SK-N-SH (cell line): ENCODE results near the gene KCNA5. TPM values are rescaled to one million over a fixed set of nuclear protein-coding genes. Genes with fewer than 3 reads are reported as not detected.

ENCODE experiments used
- CTCF ChIA-PET: fragments of 300-600, 350-600 bp; formaldehyde crosslinking; extraction: SDS; loops from one replicate; lab custom pipeline; 2021; lab: Yijun Ruan, JAX
- POLR2A ChIA-PET: fragments of 350-600 bp; sonication (Branson Sonifier 250); formaldehyde crosslinking; extraction: SDS; loops from one replicate; lab custom pipeline; 2020; ENCODE audit warnings: antibody characterized with exemption, inconsistent platforms; lab: Yijun Ruan, JAX
- DNase-seq: peaks from one replicate; pipeline ENCODE4 v3.0.0; 2012
- H2AFZ ChIP-seq: fragments of 200-600 bp; sonication (generic); 2 replicates; pipeline ENCODE4 v1.8.1; 2016; ENCODE audit warnings: antibody characterized with exemption, mild to moderate bottlenecking, low read depth
- H3F3A ChIP-seq: fragments of 200-600 bp; sonication (generic); replicated peaks from 2 replicates; pipeline ENCODE3; 2016; ENCODE audit warnings: antibody characterized with exemption, mild to moderate bottlenecking; ENCODE audit not compliant: insufficient read depth
- H3K27ac ChIP-seq, 2 experiments: fragments of 200-500 bp in 1 of 2; fragments of 200-600 bp in 1 of 2; sonication (Bioruptor generic) in 1 of 2; sonication (generic), shearing (Covaris generic) in 1 of 2; 2 replicates each; pipeline versions ENCODE4 v1.5.1 to v1.6.1; 2014 to 2016; ENCODE audit warnings: low read depth in 2 of 2, inconsistent platforms in 1 of 2, low read length in 1 of 2, mild to moderate bottlenecking in 1 of 2, mixed read lengths in 1 of 2
- H3K27me3 ChIP-seq: fragments of 200-600 bp; sonication (generic), shearing (Covaris generic); 2 replicates; pipeline ENCODE4 v1.6.1; 2016; ENCODE audit warnings: mixed run types; ENCODE audit not compliant: insufficient read depth
- H3K36me3 ChIP-seq, 2 experiments: fragments of 200-500 bp in 1 of 2; fragments of 200-600 bp in 1 of 2; sonication (Bioruptor generic) in 1 of 2; sonication (generic) in 1 of 2; replicated peaks in 1 of 2; 2 replicates each; pipeline versions ENCODE3 to v1.5.1; 2014 to 2016; ENCODE audit warnings: low read length in 1 of 2, mild to moderate bottlenecking in 1 of 2; ENCODE audit not compliant: insufficient read depth in 2 of 2, control insufficient read depth in 1 of 2
- H3K4me1 ChIP-seq, 2 experiments: fragments of 200-500 bp in 1 of 2; fragments of 200-600 bp in 1 of 2; sonication (Bioruptor generic) in 1 of 2; sonication (generic), shearing (Covaris generic) in 1 of 2; 2 replicates each; pipeline versions ENCODE4 v1.5.1 to v1.6.1; 2014 to 2016; ENCODE audit warnings: low read depth in 1 of 2, low read length in 1 of 2, mixed run types in 1 of 2; ENCODE audit not compliant: insufficient read depth in 2 of 2, control insufficient read depth in 1 of 2
- H3K4me2 ChIP-seq: fragments of 200-600 bp; sonication (generic), shearing (Covaris generic); 2 replicates; pipeline ENCODE4 v1.6.1; 2017; ENCODE audit warnings: mixed run types
- H3K4me3 ChIP-seq, 2 experiments: fragments of 200-500 bp in 1 of 2; fragments of 200-600 bp in 1 of 2; sonication (Bioruptor generic) in 1 of 2; sonication (generic), shearing (Covaris generic) in 1 of 2; 2 replicates each; pipeline versions ENCODE4 v1.5.1 to v1.8.1; 2014 to 2016; ENCODE audit warnings: low read depth in 2 of 2, inconsistent platforms in 1 of 2, low read length in 1 of 2, mild to moderate bottlenecking in 1 of 2, mixed read lengths in 1 of 2, moderate library complexity in 1 of 2
- H3K79me2 ChIP-seq: fragments of 200-600 bp; sonication (generic); 2 replicates; pipeline ENCODE4 v1.8.1; 2017; ENCODE audit warnings: mild to moderate bottlenecking; ENCODE audit not compliant: insufficient read depth
- H3K9ac ChIP-seq: fragments of 200-600 bp; sonication (generic); 2 replicates; pipeline ENCODE4 v1.6.1; 2017; ENCODE audit warnings: mixed run types
- H3K9me2 ChIP-seq: fragments of 200-600 bp; sonication (generic); 2 replicates; pipeline ENCODE4 v1.6.1; 2017; ENCODE audit warnings: mixed run types
- H3K9me3 ChIP-seq: fragments of 200-600 bp; sonication (generic); 2 replicates; pipeline ENCODE4 v1.6.1; 2017; ENCODE audit warnings: mixed run types, mild to moderate bottlenecking, moderate library complexity
- H4K20me1 ChIP-seq: fragments of 200-600 bp; sonication (generic); 2 replicates; pipeline ENCODE4 v1.6.1; 2017; ENCODE audit warnings: mild to moderate bottlenecking, mixed run types; ENCODE audit not compliant: insufficient read depth
- CHD2 ChIP-seq: fragments of 150-350 bp; IDR thresholded peaks from 2 replicates; pipeline ENCODE4 v1.6.1; 2018; ENCODE audit warnings: low read length; ENCODE audit not compliant: partially characterized antibody
- CTCF ChIP-seq: fragments of 200-600 bp; sonication (generic); IDR thresholded peaks from 2 replicates; pipeline ENCODE4 v1.6.1; 2017; ENCODE audit warnings: antibody characterized with exemption, mild to moderate bottlenecking, moderate library complexity
- EP300 ChIP-seq, 2 experiments: IDR thresholded peaks; 2 replicates each; pipeline versions ENCODE4 v1.4.0 to v1.6.1; 2012; ENCODE audit warnings: borderline replicate concordance in 1 of 2, low read depth in 1 of 2, low read length in 1 of 2
- FOSL2 ChIP-seq: IDR thresholded peaks from 2 replicates; pipeline ENCODE4 v1.4.0; 2012; ENCODE audit warnings: low read depth, mild to moderate bottlenecking, moderate library complexity, borderline replicate concordance
- FOXM1 ChIP-seq: IDR thresholded peaks from 2 replicates; pipeline ENCODE4 v1.4.0; 2012; ENCODE audit warnings: low read depth, mild to moderate bottlenecking
- JUND ChIP-seq: IDR thresholded peaks from 2 replicates; pipeline ENCODE4 v1.4.0; 2012
- MAX ChIP-seq: IDR thresholded peaks from 2 replicates; pipeline ENCODE4 v1.4.0; 2012; ENCODE audit warnings: low read depth
- MXI1 ChIP-seq: IDR thresholded peaks from 2 replicates; pipeline ENCODE4 v1.6.1; 2012; ENCODE audit warnings: mild to moderate bottlenecking, low read depth, low read length, improper control_type of control experiment
- NFIC ChIP-seq: IDR thresholded peaks from 2 replicates; pipeline ENCODE4 v1.4.0; 2012; ENCODE audit warnings: borderline replicate concordance
- NRF1 ChIP-seq: IDR thresholded peaks from 2 replicates; pipeline ENCODE4 v1.6.1; 2012; ENCODE audit warnings: low read depth, mild to moderate bottlenecking, low read length
- PBX3 ChIP-seq: IDR thresholded peaks from 2 replicates; pipeline ENCODE4; 2012
- POLR2AphosphoS5 ChIP-seq: IDR thresholded peaks from 2 replicates; pipeline ENCODE4 v1.6.1; 2012; ENCODE audit warnings: low read depth, low read length
- RCOR1 ChIP-seq: fragments of 150-350 bp; IDR thresholded peaks from 2 replicates; pipeline ENCODE4 v1.6.1; 2017; ENCODE audit warnings: antibody characterized with exemption, low read length
- REST ChIP-seq: IDR thresholded peaks from 2 replicates; pipeline ENCODE4 v1.6.1; 2012; ENCODE audit warnings: mild to moderate bottlenecking, low read depth, low read length, moderate library complexity
- RXRA ChIP-seq: IDR thresholded peaks from 2 replicates; pipeline ENCODE4 v1.4.0; 2012; ENCODE audit warnings: low read depth, mild to moderate bottlenecking, borderline replicate concordance
- TCF12 ChIP-seq: IDR thresholded peaks from 2 replicates; pipeline ENCODE4 v1.4.0; 2012
- TEAD4 ChIP-seq: IDR thresholded peaks from 2 replicates; pipeline ENCODE4 v1.4.0; 2012; ENCODE audit warnings: mild to moderate bottlenecking, borderline replicate concordance; ENCODE audit not compliant: insufficient read depth
- WGBS: methylation state at CpG from one replicate; pipeline ENCODE4 v1.1.6; 2017; ENCODE audit warnings: low lambda C conversion rate; 5-methylcytosine and 5-hydroxymethylcytosine counted together
- polyA plus RNA-seq, 3 experiments: library from polyadenylated mRNA; depleted of rRNA; stranded (reverse); fragments of >200 nt; gene quantifications; 2 replicates each; pipeline ENCODE4 v1.2.3, GENCODE V29; 2012

Gene KCNA5
- polyA plus RNA-seq, 1 of the 3 experiments (the other 2 are of a cell fraction) = not detected

GRCh38 chr12:5085896-5086295 lies 42.2 kb downstream of the KCNA5 start:
- no peak for DNase-seq
- Histone ChIP-seq H2AFZ (no peak overlapping the region), H3K9me2 (no peaks in the 10 kb centered on the region), H3K79me2 (no peaks in the 10 kb centered on the region), H3K4me2 (peak overlapping the region; percentile 54), H3F3A (peaks cover 23% of the 10 kb centered on the region), H3K36me3 (no peaks in the 10 kb centered on the region), H3K9me3 (no peaks in the 10 kb centered on the region), H3K27ac (peak overlapping the region in 1 of 2 experiments; percentile 46; a peak in 2 of 4 replicates), H4K20me1 (no peaks in the 10 kb centered on the region), H3K4me1 (peaks cover 0 to 25% of the 10 kb centered on the region in 2 experiments; a peak in 3 of 4 replicates), H3K4me3 (no peak overlapping the region), H3K27me3 (peaks cover 12% of the 10 kb centered on the region; the same call in 1 of the 2 replicates), H3K9ac (no peak overlapping the region)
- 0% methylated on average over 3 of the region's 3 CpGs for WGBS
- CTCF ChIA-PET = interaction anchor here (0.9 to 9.1 kb wide), 6 partner anchors 8 to 385 kb away, joined by 3 to 86 read pairs (median 43); no protein-coding TSS in a partner anchor
- TF ChIP-seq MAX = 0 out of 2 replicates have a peak, but pooled peaks have one; percentile 47
- peak; percentile 87 for TF ChIP-seq JUND
- peak; percentile 32; the same call in 1 of the 2 replicates for TF ChIP-seq POLR2AphosphoS5
- peak; percentile 83 for TF ChIP-seq PBX3
- no peak for TF ChIP-seq RCOR1
- TF ChIP-seq FOXM1 = 0 out of 2 replicates have a peak, but pooled peaks have one; percentile 51
- peak; percentile 66; the same call in 1 of the 2 replicates for TF ChIP-seq TEAD4
- peak; percentile 78; the same call in 1 of the 2 replicates for TF ChIP-seq FOSL2
- TF ChIP-seq EP300 (IDR thresholded peaks at IDR 0.05; ENCODE audit: borderline replicate concordance in 1 of 2, low read depth in 1 of 2, low read length in 1 of 2) = peak in 1 of 2 experiments; percentile 80; a peak in 1 of 4 replicates
- TF ChIP-seq RXRA = 0 out of 2 replicates have a peak, but pooled peaks have one; percentile 52
- no peak for TF ChIP-seq NRF1
- TF ChIP-seq CHD2 = no peak
- peak; percentile 85 for TF ChIP-seq TCF12
- peak; percentile 87 for TF ChIP-seq NFIC
- POLR2A ChIA-PET = no interaction called here

- H3K36me3 ChIP-seq = no peaks in the 10 kb centered on the region
- H3K27me3 ChIP-seq = peaks cover under 1% of the 10 kb centered on the region; the same call in 1 of the 2 replicates
- peak overlapping the region in 1 of 2 experiments; percentile 47; a peak in 1 of 4 replicates for H3K27ac ChIP-seq
- TF ChIP-seq FOSL2 = no peak
- no peak for TF ChIP-seq REST
- no peak for TF ChIP-seq CTCF
- TF ChIP-seq MXI1 = no peak
- H3F3A ChIP-seq = peaks cover 23% of the 10 kb centered on the region
- ChIA-PET CTCF (interaction anchor here (0.7 to 9.1 kb wide), 4 partner anchors 14 to 240 kb away, joined by 3 to 86 read pairs (median 44); no protein-coding TSS in a partner anchor), POLR2A (no interaction called here)
- H3K9me3 ChIP-seq = no peaks in the 10 kb centered on the region
- WGBS = 58% methylated on average over 16 of the region's 16 CpGs
- no peaks in the 10 kb centered on the region for H3K79me2 ChIP-seq
- H3K9me2 ChIP-seq = no peaks in the 10 kb centered on the region
- no peak overlapping the region for H2AFZ ChIP-seq
- no peak for DNase-seq
- peak overlapping the region; percentile 48; the same call in 1 of the 2 replicates for H3K4me2 ChIP-seq
- peaks cover 0 to 25% of the 10 kb centered on the region in 2 experiments; a peak in 3 of 4 replicates for H3K4me1 ChIP-seq
- no peak overlapping the region for H3K9ac ChIP-seq
- no peak overlapping the region for H3K4me3 ChIP-seq
- no peaks in the 10 kb centered on the region for H4K20me1 ChIP-seq
Measured at GRCh38 chr12:5087831-5088554, 44.3 kb downstream of the KCNA5 start.
